NCI-H1048 (cell line): ENCODE data around the gene KCNIP2.

Experiments used
- DNase-seq: peaks from one replicate; lab custom pipeline; 2025; lab: John Stamatoyannopoulos, UW

KCNIP2 gene

DNA sequence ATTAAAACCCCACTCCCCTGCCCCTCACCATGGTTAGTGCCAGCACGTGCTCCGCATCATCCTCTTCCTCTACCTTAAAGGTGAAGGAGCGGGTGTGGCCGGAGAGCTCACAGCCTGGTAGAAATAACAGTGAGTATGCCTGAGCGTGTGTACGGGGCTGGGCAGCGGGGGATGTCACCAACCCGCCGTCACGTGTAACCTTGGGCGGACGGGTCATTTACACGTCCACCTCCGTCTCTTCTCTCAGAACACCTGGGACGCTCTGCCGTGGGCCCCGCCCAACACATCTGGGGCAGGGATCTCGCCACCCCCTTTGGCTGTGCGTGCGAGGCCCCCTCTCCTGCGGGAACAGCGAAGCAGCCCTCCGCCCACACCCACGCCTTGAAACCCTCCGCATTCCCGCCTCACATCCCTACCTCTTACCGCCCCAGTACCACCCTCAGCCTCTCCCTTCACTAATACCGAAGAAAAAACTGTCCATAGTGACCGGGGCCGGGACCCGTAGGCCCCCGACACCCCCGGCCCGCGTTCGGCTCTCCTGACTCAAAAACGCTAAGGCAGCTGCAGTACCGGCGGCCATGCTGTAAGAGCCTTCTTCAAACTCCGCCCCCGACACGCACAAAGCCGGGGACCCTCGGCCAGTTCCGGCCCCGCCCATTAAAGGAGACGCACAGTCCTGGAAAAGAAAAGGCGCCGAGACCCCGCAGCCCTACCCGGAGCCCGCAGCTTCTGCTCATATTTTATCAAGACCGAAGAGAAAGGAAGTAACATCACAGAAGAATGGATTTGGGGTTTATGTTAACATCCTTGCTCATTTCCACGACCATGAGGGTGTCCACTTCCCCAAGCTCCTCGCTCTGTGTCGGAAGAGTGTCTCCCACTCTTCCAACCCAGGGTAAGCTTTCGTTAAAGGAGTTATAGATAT is 60.5 kb downstream of the KCNIP2 start, which contains the start of gene NPM3:
NPM3 (minus strand) TSS at position 636 of the 925 bp plus-strand sequence; CDS start at position 580, 56 bp downstream.
- peak; percentile 44 for DNase-seq

DNA sequence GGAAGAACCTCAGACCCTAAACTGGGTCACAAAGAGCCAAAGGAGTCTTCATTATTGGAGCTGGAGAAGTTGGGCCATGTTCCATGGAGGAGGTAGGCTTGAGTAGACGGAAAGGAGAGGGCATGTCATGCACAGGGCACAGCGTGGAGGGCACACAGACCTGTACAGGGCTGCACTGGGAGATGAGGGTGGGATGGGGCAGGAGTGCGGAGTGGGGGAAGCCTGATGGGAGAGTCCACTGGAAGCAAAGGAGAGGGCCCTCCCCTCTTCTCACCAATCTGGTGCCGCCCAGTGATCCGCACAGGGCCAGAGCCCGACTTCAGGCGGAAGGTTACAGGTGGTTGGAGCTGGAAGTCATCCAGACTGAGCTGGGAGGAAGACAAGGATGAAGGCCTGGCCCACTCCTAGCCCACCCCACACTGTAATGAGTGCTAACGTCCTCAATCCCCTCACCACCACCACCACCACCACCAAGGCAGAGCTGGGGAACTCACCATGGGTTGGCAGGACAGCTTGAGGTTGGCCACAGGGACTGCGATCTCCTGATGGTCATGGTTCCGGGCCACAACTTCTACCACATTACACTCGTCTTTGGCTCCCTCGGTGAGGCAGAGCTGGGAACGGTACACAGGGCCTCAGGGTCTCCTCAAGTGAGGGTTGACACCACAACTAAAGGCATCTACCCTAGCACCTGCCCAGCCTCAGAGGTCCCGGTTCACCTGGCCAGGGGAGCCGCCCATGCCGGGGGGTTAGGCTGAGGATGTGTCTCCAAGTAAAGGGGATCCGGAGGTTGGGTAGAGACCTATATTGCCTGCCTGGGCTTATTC is 61.4 kb downstream of the KCNIP2 start:
- DNase-seq = no peak

DNA sequence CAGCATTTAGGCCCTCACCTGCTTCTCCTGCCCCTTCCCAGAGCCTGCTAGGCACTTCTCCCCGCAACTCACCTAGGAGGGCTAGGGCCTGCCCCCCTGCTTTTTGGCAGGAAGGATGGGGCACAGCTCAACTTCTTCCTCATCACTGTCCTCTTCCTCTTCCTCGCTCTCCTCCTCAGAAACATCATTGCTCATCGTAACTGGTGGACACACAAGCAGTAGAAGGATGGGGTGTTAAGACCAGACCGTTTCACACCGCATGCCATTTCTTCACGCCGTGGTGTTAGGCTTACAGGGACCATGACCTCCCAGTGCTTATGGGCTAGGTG is 62.0 kb downstream of the KCNIP2 start:
- DNase-seq = no peak

DNA sequence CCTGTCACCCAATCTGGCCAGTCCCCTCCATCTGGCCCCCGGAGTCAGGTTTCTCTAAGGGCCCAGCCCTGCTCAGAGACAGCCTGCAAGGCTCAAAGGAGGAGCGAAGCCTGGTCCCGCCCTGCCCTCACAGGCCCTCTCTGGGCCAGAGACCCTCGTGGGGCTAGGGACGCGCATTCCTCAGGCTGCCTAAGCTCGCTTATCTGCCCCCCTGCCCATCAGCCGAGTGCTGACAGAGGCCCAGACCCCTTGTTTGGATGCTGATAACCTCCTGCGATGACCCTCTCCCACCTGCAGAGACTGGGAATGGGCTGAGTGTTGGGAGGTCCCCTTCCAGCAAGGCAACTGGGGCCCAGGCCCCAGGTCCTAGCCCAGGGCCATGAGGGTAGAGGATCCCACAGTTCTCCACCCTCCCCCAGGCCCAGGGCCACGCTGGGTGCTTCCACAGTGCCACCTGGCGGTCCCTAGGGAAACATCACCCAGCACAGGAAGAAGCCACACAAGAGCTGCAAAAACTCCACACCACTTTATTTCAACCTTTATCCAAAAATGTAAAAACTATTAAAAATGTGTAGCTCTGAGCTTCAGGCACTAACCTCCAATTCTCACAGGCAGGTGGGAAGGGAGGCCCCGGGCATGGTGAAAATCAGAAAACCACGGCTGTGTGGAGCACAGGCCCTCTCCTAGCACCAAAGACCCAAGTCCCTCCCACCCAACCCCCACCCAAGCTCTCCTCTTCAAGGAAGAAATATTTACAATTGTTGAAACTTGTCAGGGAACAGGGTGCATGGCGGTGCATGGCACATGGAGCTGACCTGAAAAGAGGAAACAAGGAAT is 62.6 kb downstream of the KCNIP2 start:
- peak; percentile 42 for DNase-seq

DNA sequence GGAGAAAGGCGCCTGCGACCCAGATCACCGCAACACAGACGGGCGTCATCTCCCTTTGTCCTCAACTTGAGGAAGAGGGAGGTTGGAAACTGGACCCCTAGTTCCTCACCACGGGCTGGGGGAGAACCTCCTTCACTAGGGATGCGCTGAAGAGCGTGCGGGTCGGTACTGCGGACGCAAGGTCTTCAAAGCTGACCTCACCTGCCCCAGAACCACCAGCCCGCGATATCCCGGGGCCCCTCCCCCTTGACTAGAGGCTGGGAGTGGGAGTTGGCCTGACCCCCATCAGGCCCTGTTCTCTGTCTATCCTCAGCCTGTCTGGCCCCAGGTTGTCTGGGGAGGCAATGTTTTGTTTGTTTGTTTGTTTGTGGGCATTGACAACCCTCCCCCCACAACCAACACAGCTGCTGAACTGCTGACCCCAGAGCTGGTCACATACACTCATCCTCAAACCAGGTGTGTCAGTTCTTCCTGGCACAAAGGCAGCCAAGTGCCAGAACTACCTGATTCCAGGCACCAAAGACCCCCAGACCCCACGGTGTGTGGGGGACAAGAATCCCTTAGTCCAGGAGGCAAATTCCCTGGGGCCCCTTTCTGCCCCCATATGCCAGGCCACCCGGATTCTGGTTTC is 63.3 kb downstream of the KCNIP2 start:
- no peak for DNase-seq

DNA sequence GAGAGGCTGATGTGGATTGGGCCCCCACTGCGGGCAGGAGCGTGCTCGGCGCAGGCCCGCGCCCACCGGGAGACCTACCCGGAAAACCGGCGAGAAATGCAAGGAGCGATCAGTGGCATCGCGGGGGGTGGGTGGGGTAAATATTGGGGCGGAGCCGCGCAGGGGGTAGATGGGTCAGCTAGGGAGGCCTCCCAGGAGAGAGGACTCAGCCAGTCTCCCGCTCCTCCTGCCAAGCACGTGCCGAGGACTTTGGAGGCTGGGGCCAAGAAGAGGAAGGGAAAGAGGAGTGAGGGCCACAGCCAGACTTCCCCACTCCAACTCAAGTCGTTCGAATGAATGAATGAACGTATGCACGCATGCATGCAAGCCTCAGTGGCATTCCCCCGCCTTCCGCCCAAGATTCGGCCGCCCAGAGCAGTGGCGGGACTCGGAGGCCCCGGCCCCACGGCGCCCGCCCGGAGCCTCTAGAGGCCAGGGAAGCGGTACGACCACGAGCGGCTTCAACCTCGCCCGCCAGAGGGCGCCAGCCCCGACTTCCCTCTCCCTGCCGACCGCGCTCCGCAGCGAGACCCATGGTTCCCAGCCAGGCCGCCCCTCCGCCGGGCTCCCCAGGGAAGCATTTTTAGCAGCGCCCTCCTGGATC is 63.9 kb downstream of the KCNIP2 start:
- DNase-seq = no peak

DNA sequence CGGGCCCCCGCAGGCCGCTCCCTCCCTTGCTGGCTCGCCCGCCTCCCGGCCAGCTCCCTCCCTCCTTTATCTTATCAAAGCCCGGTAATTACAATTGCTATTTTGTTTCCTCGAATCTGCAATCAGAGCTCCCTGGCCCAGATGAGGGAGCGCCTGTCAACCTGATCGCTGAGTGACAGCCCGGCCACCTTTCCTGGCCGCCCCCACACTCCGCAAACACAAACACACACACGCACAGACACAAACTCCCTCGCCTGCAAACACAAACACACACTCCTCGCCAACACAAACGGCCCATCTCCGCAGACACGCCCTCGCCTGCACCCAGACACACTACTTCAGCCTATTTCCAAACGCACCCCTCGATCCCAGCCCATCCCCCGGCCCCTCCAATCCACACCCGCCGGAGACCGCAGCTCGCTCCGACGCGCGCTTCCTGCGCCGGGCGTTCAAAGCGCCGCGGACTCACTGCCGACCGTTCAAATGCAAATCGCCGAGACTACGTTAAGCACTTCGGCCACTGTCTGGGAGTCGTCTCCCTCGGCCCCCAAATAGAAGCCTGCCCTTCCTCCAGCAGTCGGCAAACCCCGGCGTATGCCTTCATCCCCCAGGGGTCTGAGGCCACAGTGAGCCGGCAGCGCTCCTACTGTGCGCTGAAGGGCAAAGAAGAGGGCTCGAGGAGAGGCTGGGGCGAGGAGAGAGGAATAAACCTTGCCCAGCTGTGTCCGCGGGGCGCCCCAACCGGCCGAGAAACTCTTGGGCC is 64.6 kb downstream of the KCNIP2 start:
- DNase-seq = no peak

DNA sequence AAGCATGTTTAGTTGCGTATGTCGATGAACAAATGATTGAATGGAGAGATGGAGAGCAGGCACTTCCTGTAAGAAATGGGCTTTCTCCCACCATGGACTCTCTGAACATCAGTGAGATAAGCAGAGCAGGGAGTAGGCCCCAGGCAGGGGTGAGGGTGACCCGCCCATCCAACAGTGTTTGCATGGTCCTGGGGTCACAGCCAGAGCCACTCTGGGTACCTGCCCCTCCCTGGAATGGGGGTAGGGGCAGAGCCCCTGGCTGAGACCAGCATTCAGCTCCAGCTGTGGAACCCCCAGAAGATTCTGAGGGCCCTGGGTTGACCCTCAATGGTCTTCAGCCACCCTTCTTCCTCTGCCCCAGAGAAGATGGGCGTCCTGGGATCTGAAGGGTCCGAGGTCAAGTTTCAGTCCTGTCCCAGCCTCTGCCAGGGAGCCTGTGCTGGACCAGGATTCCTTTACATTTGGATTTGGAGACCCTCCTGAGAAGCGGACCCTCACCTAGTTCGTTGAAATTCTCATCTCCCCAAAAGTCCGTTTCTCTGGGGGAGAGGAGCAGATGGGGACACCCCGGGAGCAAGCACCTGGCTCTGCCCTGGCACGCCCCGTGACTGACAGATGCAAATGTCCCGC is 65.3 kb downstream of the KCNIP2 start:
- no peak for DNase-seq

DNA sequence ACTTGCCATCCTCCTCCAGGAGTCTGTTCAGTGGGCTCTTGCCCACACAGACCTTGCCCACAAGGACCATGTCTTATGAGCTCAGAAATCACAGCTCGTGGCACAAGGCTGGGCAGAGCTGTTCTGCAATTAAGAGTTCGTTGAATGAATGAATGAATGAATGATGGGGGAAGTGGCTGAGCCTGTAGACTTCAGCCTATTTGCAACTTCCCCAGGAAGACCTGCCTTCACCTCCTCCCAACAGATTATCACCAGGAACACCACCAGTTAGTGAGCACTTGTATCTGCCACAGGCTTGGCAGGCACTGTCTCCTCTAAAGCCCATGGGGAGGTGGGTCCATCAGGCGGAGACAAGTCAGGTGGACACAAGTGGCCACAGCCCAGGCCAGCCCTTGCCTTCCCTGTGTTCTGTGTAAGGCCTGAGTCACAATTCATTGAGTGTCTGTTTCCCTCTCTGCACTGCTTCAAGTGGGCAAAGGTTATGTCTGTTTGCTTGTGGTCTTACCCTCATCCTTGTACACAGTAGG is 65.9 kb downstream of the KCNIP2 start:
- DNase-seq = no peak

DNA sequence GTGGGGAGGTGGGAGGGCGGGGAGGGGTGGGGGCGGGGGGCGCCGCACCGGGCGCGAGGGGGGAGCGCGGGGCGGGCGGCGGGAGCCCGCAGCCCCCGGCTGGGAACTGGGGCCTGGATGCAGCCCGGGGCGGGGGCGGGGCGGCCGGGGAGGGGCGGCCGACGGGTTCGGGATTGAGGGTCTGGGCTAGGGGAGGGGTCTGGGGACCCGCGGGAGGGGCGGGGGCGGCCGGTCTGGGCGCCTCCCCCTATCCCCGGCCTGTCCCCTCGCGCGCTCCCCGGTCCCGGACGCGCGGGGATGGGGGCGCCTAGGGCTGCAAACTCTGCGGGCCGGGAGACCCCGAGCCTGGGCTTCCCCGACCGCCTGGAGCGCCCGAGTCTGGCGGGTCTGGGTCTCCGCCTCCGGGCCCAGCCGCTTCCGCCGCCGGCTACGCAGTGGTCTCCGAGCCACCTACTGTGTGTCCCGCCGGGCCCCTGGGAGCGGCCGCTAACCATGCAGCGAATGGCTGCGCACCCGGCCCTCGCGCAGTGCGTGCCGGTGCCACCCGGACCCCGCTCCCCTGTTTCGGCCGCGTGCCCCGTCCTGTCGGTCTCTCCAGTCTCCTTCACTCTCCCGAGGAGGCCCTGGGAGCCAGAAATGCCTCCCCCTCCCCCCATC is 67.3 kb downstream of the KCNIP2 start:
- no peak for DNase-seq
